GM12892 (cell line): Measurements from ENCODE around the gene SLC35E1.
"Not testable (repeated sequence)": the region's sequence is repeated elsewhere in the genome, so short reads cannot be mapped to it uniquely, and the experiment has no call there.

ENCODE experiments used
- DNase-seq: peaks from one replicate; pipeline ENCODE4 v3.0.0; 2011; ENCODE audit not compliant: insufficient read length
- FAIRE-seq: peaks from 2 replicates; lab custom pipeline; 2011; peaks lifted over from hg19 to GRCh38; lab: Jason Lieb, UNC
- POLR2A ChIP-seq: IDR thresholded peaks from 2 replicates; pipeline ENCODE4 v1.6.1; 2011; ENCODE audit warnings: low read depth, low read length, control low read depth
- POLR2AphosphoS5 ChIP-seq: IDR thresholded peaks from 2 replicates; pipeline ENCODE4 v1.6.1; 2011; ENCODE audit warnings: low read depth, low read length, control low read depth
- TAF1 ChIP-seq: IDR thresholded peaks from 2 replicates; pipeline ENCODE4 v1.6.1; 2011; ENCODE audit warnings: low read depth, mild to moderate bottlenecking, control low read depth, low read length, borderline replicate concordance

SLC35E1 gene

DNA sequence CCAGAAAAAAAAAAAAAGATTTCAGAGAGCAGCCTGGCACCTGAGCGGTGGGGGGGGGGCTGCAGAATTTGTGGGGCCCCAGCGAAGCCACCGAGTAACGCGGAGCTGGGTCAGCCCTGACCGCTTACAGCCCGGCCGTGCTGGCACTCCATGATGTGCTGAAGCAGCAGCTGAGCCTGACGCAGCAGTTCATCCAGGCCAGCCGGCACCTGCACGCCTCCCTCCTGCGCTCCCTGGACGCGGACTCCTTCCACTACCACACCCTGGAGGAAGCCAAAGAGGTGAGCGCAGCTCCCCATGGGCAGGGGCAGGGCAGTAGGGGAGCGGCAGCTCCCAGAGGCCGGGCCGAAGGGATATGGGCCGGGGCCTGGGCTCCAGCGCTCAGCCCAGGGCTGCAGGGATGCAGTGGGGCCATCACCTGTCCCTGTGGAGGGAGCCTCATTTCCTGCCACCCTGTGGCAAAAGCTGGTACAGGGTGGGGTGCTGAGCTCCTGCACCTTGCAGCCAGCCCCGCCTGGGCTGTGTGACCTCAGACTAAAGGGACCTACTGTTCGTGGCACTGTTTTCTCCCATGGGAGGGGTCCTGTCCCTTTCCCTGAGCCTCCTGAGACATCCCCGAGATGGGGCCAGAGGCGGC, 57.7 kb downstream of the SLC35E1 start:
- TF ChIP-seq POLR2AphosphoS5 (no peak), POLR2A (no peak), TAF1 (no peak)
- FAIRE-seq (no peak), DNase-seq (no peak)

DNA sequence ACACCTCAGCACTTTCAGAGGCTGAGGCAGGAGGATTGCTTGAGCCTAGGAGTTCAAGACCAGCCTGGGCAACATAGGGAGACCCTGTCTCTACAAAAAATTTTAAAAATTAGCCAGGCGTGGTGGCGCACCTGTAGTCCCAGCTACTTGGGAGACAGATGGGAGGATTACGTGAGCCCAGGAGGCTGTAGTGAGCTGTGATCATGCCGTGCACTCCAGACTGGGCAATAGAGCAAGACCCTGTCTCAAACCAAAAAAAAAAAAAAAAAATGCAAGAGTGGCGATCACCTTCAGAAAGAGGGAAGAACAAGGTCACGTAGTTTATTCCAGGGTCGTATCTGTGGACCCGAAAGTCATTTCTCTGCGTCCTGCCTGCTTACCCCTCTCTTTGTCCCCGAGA, 59.6 kb downstream of the SLC35E1 start:
- not testable (repeated sequence) for DNase-seq, FAIRE-seq

GRCh38 chr19:16509141-16510061, 62.8 kb downstream of the SLC35E1 start:
- TF ChIP-seq POLR2AphosphoS5 (no peak), TAF1 (no peak), POLR2A (no peak)
- FAIRE-seq = no peak
- no peak for DNase-seq

- no peak for FAIRE-seq
- TF ChIP-seq POLR2AphosphoS5 = no peak
- no peak for TF ChIP-seq TAF1
- TF ChIP-seq POLR2A = no peak
- no peak for DNase-seq
Observed at GRCh38 chr19:16508546-16508945, 63.7 kb downstream of the SLC35E1 start.

GRCh38 chr19:16506961-16507360, 65.3 kb downstream of the SLC35E1 start:
- TF ChIP-seq POLR2A = no peak
- no peak for TF ChIP-seq TAF1
- TF ChIP-seq POLR2AphosphoS5 = no peak
- DNase-seq (no peak), FAIRE-seq (no peak)

DNA sequence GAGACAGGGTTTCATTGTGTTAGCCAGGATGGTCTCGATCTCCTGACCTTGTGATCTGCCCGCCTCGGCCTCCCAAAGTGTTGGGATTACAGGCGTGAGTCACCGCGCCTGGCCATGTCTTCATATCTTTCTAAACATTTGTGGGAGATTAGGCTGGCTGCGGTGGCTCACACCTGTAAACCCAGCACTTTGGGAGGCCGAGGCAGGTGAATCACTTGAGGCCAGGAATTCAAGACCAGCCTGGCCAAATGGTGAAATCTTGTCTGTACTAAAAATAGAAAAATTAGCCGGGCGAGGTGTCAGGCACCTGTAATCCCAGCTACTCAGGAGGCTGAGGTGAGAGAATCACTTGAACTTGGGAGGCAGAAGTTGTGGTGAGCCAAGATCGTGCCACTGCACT, 66.1 kb downstream of the SLC35E1 start:
- not testable (repeated sequence) for DNase-seq, FAIRE-seq

DNA sequence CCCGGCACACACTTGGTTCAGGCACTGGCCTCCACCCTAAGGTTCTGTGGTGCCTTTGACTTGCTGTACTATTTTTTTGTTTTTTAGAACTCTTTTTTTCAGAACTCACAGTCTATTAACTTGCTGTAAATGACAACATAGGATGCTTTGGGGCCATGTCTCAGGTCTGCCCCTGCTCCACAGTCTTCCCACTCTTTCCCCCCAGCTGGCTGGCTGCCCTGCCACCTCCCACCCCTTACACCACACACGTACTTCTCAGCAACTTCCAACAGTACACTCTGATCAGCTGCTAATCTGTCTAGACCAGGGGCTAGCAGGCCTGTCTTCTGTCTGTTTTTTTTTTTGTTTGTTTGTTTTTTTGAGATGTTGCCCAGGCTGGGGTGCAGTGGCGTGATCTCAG, 67.9 kb downstream of the SLC35E1 start:
- DNase-seq (no peak), FAIRE-seq (no peak)
- TF ChIP-seq POLR2AphosphoS5 = no peak
- no peak for TF ChIP-seq TAF1
- TF ChIP-seq POLR2A = no peak
